K562 (cell line): Measurements from ENCODE around the gene EXOC6. TPM values are rescaled to one million over a fixed set of nuclear protein-coding genes. Genes with fewer than 3 reads are reported as not detected.

ENCODE experiments used
- ATAC-seq: fragments of 200-7000 bp; cut with Tn5 transposase; 3 replicates; pipeline ENCODE4 v1.9.1; 2020; ENCODE audit warnings: moderate library complexity
- BruUV-seq: library from RNA; stranded (reverse); fragments of 400-500 nt; replicated peaks from 2 replicates; lab custom pipeline; 2021; lab: Mats Ljungman, UMichigan
- CTCF ChIA-PET: fragments of 300-600 bp; formaldehyde crosslinking; extraction: SDS; loops from one replicate; lab custom pipeline; 2021; ENCODE audit warnings: low intra/inter-chr PET ratio; lab: Yijun Ruan, JAX
- POLR2A ChIA-PET: fragments of 300-600, 350-650 bp; sonication (Branson Sonifier 250); formaldehyde crosslinking; extraction: SDS; loops from one replicate; lab custom pipeline; 2021; ENCODE audit warnings: antibody characterized with exemption, inconsistent platforms; lab: Yijun Ruan, JAX
- DNase-seq, 4 experiments: peaks; one replicate each; pipeline versions ENCODE4 v3.0.0 to v3.0.0-alpha.2; 2011 to 2018; ENCODE audit warnings: low spot score in 3 of 4, mixed read lengths in 3 of 4; ENCODE audit errors: extremely low read depth in 1 of 4
- FAIRE-seq: peaks from 2 replicates; lab custom pipeline; 2011; peaks lifted over from hg19 to GRCh38; lab: Jason Lieb, UNC
- H2AFZ ChIP-seq: 2 replicates; pipeline ENCODE4 v1.6.0; 2011; ENCODE audit warnings: low read depth, low read length, control low read depth, inconsistent platforms
- H3K27ac ChIP-seq: fragments of 200-600 bp; 3 replicates; pipeline ENCODE4 v1.8.0; 2011; ENCODE audit warnings: low read depth, mild to moderate bottlenecking, control low read depth, inconsistent platforms, low read length, moderate library complexity, mixed read lengths; ENCODE audit errors: extremely low read depth
- H3K27me3 ChIP-seq, 2 experiments: fragments of 300-600 bp in 1 of 2; 2 replicates in 1 of 2; 3 replicates in 1 of 2; pipeline versions ENCODE4 v1.6.0 to v1.8.0; 2011; ENCODE audit warnings: inconsistent platforms in 2 of 2, low read length in 2 of 2, mild to moderate bottlenecking in 1 of 2, mixed read lengths in 1 of 2, moderate library complexity in 1 of 2; ENCODE audit not compliant: control insufficient read depth in 2 of 2, insufficient read depth in 2 of 2
- H3K36me3 ChIP-seq: fragments of 300-600 bp; 3 replicates; pipeline ENCODE4 v1.8.0; 2011; ENCODE audit warnings: mild to moderate bottlenecking, low read length, inconsistent platforms; ENCODE audit not compliant: control insufficient read depth, insufficient read depth
- H3K4me1 ChIP-seq, 2 experiments: fragments of 200-600 bp in 1 of 2; replicated peaks in 1 of 2; 2 replicates in 1 of 2; 3 replicates in 1 of 2; pipeline versions ENCODE4 v1.5.1 to v1.8.0; 2011; ENCODE audit warnings: inconsistent platforms in 2 of 2, low read length in 2 of 2, mild to moderate bottlenecking in 1 of 2, mixed read lengths in 1 of 2, moderate library complexity in 1 of 2; ENCODE audit not compliant: control insufficient read depth in 2 of 2, insufficient read depth in 2 of 2
- H3K4me2 ChIP-seq: 2 replicates; pipeline ENCODE4 v1.6.1; 2011; ENCODE audit warnings: low read length, control low read depth, inconsistent platforms, mixed read lengths; ENCODE audit not compliant: insufficient read depth
- H3K4me3 ChIP-seq: fragments of 200-600 bp; sonication (generic), shearing (Covaris generic); 2 replicates; pipeline ENCODE4 v1.5.1; 2016; ENCODE audit warnings: control low read depth, inconsistent platforms
- H3K79me2 ChIP-seq: fragments of 200-600 bp; 3 replicates; pipeline ENCODE4 v1.8.0; 2011; ENCODE audit warnings: low read length, inconsistent platforms; ENCODE audit not compliant: control insufficient read depth, insufficient read depth
- H3K9ac ChIP-seq, 2 experiments: 2 replicates each; pipeline versions ENCODE4 v1.6.0 to v1.6.1; 2011; ENCODE audit warnings: low read depth in 2 of 2, low read length in 2 of 2, control low read depth in 1 of 2, inconsistent platforms in 1 of 2, mild to moderate bottlenecking in 1 of 2, mixed read lengths in 1 of 2; ENCODE audit not compliant: insufficient read depth in 1 of 2
- H3K9me1 ChIP-seq: one replicate; pipeline ENCODE4 v1.6.0; 2011; ENCODE audit warnings: inconsistent platforms, mild to moderate bottlenecking, low read length, moderate library complexity; ENCODE audit not compliant: control insufficient read depth, insufficient read depth
- H3K9me3 ChIP-seq: replicated peaks from 2 replicates; pipeline ENCODE4 v1.5.1; 2011; ENCODE audit warnings: low read depth, low read length, inconsistent platforms; ENCODE audit not compliant: control insufficient read depth, insufficient read depth
- H4K20me1 ChIP-seq: replicated peaks from 2 replicates; pipeline ENCODE4 v1.6.1; 2011; ENCODE audit warnings: low read length, inconsistent platforms, mixed read lengths; ENCODE audit not compliant: control insufficient read depth, insufficient read depth
- FOS ChIP-seq: IDR thresholded peaks from 3 replicates; pipeline ENCODE4 v1.6.1; 2011; ENCODE audit not compliant: insufficient read length; ENCODE audit errors: extremely low read depth
- FOSL1 ChIP-seq: fragments of 200-800 bp; sonication (Bioruptor generic); conservative IDR thresholded peaks from 2 replicates; pipeline ENCODE4 v1.6.1; 2016; ENCODE audit warnings: missing genetic modification characterization, missing compliant biosample characterization
- SRSF3 ChIP-seq: fragments of 200-400 bp; formaldehyde crosslinking; IDR thresholded peaks from 2 replicates; pipeline ENCODE4 v1.6.1; 2016; ENCODE audit warnings: mild to moderate bottlenecking, low read length, moderate library complexity; ENCODE audit not compliant: insufficient read depth
- U2AF2 ChIP-seq: fragments of 200-400 bp; formaldehyde crosslinking; optimal IDR thresholded peaks from 2 replicates; pipeline ENCODE3; 2017; ENCODE audit warnings: low read depth, mild to moderate bottlenecking, low read length
- WGBS: fragments of 100-300 bp; shearing (Covaris generic); methylation state at CpG from one replicate; pipeline ENCODE4 v1.1.6; 2016; ENCODE audit warnings: low coverage, mixed read lengths; ENCODE audit not compliant: insufficient coverage; ENCODE audit errors: missing lambda C conversion rate; 5-methylcytosine and 5-hydroxymethylcytosine counted together
- in situ Hi-C: fragments of 300-500 bp; cut with MboI; formaldehyde crosslinking; loops from 4 replicates; pipeline ENCODE4 v1.15.0; 2018; ENCODE audit warnings: inconsistent platforms, mixed read lengths
- intact Hi-C: fragments of 100-400 bp; cut with micrococcal nuclease; formaldehyde crosslinking; loops from 2 replicates; pipeline ENCODE4 v1.14.2; 2022
- polyA plus RNA-seq, 8 experiments: library from polyadenylated mRNA; depleted of rRNA in 4 of 8; stranded (reverse) in 5 of 8; unstranded in 3 of 8; fragments of >200 nt; fragmentation: Nextera tagmentation in 2 of 8; fragmentation: Illumina TruSeq in 1 of 8; extraction: Ambion mirVana in 2 of 8; extraction: Trizol in 1 of 8; gene quantifications; 2 replicates each; pipeline versions ENCODE4 v1.2.1 to v1.2.3, GENCODE V29; 2011 to 2014; ENCODE audit warnings: inconsistent platforms in 1 of 8, missing spikeins in 1 of 8
- total RNA-seq, 7 experiments: library from RNA; depleted of rRNA in 6 of 7; stranded (reverse); fragments of >200 nt in 6 of 7; fragmentation: Illumina TruSeq in 2 of 7; extraction: Trizol in 2 of 7; gene quantifications; 2 replicates each; pipeline versions ENCODE4 v1.2.1 to v1.2.3, GENCODE V29; 2011 to 2021; ENCODE audit warnings: low replicate concordance in 1 of 7
- TF ChIP-seq, protein P1 (sequence below): fragments of 200-800 bp; sonication (Bioruptor generic); IDR thresholded peaks from 2 replicates; pipeline ENCODE4 v1.6.1; 2017; ENCODE audit warnings: missing genetic modification characterization, missing compliant biosample characterization
- TF ChIP-seq, protein P2 (sequence below): sonication (generic); formaldehyde crosslinking; IDR thresholded peaks from 2 replicates; pipeline ENCODE4 v1.8.1; 2023; ENCODE audit warnings: mild to moderate bottlenecking, missing genetic modification reagents
- TF ChIP-seq, protein P3 (sequence below): sonication (generic); formaldehyde crosslinking; IDR thresholded peaks from 2 replicates; pipeline ENCODE4 v1.8.1; 2023; ENCODE audit warnings: mild to moderate bottlenecking, missing genetic modification reagents, moderate library complexity

EXOC6 gene
- total and polyA plus RNA-seq, 9 of the 15 experiments (the other 6 are each of a cell fraction or from before 2014, with no cell fraction given): 13.9 to 42.8 (median 24.9) TPM

DNA sequence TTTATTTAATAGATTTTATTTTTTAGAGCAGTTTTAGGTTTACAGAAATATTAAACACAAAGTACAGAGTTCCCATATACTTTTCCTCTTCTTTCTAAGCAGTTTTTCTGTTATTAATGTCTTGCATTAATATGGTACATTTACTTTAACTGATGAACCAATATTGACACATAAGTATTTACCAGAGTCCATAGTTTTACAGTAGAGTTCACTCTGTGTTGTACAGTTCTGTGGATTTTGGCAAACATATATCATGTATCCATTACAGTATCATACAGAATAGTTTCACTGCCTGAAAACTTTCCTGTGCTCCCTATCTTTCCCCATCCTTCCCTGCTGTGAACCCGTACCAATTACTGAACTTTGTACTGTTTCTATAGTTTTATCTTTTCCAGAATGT lies 55.3 kb downstream of the EXOC6 start:
- H4K20me1 ChIP-seq: no peaks in the 10 kb centered on the region
- BruUV-seq: no TSS peak
- no peak overlapping the region for H3K4me2 ChIP-seq
- no peak overlapping the region for H3K9ac ChIP-seq
- H3K27me3 ChIP-seq: no peaks in the 10 kb centered on the region
- FAIRE-seq (no peak), ATAC-seq (no peak), DNase-seq (no peak)
- peaks cover 26% of the 10 kb centered on the region for H3K36me3 ChIP-seq
- H3K4me1 ChIP-seq: no peaks in the 10 kb centered on the region
- TF ChIP-seq SRSF3: no peak
- no peak for TF ChIP-seq FOSL1 (tag)
- no peak for TF ChIP-seq FOS
- TF ChIP-seq, protein P1, sequence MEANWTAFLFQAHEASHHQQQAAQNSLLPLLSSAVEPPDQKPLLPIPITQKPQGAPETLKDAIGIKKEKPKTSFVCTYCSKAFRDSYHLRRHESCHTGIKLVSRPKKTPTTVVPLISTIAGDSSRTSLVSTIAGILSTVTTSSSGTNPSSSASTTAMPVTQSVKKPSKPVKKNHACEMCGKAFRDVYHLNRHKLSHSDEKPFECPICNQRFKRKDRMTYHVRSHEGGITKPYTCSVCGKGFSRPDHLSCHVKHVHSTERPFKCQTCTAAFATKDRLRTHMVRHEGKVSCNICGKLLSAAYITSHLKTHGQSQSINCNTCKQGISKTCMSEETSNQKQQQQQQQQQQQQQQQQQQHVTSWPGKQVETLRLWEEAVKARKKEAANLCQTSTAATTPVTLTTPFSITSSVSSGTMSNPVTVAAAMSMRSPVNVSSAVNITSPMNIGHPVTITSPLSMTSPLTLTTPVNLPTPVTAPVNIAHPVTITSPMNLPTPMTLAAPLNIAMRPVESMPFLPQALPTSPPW (CRISPR knock-in tag): no peak
- in situ Hi-C loops (no loop called here), intact Hi-C loops (no loop called here)
- ChIA-PET POLR2A (no interaction called here), CTCF (no interaction called here)
- no peaks in the 10 kb centered on the region for H3K9me3 ChIP-seq
- H2AFZ ChIP-seq: no peak overlapping the region
- no peak overlapping the region for H3K27ac ChIP-seq
- 83% methylated on average over 1 of the region's 1 CpG for WGBS
- no peaks in the 10 kb centered on the region for H3K79me2 ChIP-seq
- no peak overlapping the region for H3K4me3 ChIP-seq
- H3K9me1 ChIP-seq: no peaks in the 10 kb centered on the region

- Histone ChIP-seq H2AFZ (no peak overlapping the region), H3K79me2 (no peaks in the 10 kb centered on the region), H3K9me3 (no peaks in the 10 kb centered on the region), H3K4me2 (no peak overlapping the region), H4K20me1 (no peaks in the 10 kb centered on the region), H3K27ac (no peak overlapping the region), H3K9me1 (no peaks in the 10 kb centered on the region), H3K9ac (no peak overlapping the region), H3K4me3 (no peak overlapping the region), H3K4me1 (0 out of 5 replicates have a peak, but pooled peaks cover 0 to 2% of the 10 kb centered on the region in 2 experiments), H3K27me3 (no peaks in the 10 kb centered on the region), H3K36me3 (peaks cover 23% of the 10 kb centered on the region)
- CTCF ChIA-PET: no interaction called here
- ATAC-seq (no peak), FAIRE-seq (no peak), DNase-seq (no peak)
- intact Hi-C loops: no loop called here
- in situ Hi-C loops: no loop called here
- WGBS: 95% methylated on average over 4 of the region's 4 CpGs
- no TSS peak for BruUV-seq
- TF ChIP-seq, protein P2, sequence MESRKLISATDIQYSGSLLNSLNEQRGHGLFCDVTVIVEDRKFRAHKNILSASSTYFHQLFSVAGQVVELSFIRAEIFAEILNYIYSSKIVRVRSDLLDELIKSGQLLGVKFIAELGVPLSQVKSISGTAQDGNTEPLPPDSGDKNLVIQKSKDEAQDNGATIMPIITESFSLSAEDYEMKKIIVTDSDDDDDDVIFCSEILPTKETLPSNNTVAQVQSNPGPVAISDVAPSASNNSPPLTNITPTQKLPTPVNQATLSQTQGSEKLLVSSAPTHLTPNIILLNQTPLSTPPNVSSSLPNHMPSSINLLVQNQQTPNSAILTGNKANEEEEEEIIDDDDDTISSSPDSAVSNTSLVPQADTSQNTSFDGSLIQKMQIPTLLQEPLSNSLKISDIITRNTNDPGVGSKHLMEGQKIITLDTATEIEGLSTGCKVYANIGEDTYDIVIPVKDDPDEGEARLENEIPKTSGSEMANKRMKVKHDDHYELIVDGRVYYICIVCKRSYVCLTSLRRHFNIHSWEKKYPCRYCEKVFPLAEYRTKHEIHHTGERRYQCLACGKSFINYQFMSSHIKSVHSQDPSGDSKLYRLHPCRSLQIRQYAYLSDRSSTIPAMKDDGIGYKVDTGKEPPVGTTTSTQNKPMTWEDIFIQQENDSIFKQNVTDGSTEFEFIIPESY: peak; percentile 55; the same call in 1 of the 2 replicates
- TF ChIP-seq, protein P3, sequence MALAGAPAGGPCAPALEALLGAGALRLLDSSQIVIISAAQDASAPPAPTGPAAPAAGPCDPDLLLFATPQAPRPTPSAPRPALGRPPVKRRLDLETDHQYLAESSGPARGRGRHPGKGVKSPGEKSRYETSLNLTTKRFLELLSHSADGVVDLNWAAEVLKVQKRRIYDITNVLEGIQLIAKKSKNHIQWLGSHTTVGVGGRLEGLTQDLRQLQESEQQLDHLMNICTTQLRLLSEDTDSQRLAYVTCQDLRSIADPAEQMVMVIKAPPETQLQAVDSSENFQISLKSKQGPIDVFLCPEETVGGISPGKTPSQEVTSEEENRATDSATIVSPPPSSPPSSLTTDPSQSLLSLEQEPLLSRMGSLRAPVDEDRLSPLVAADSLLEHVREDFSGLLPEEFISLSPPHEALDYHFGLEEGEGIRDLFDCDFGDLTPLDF (CRISPR knock-in tag): no peak
- no peak for TF ChIP-seq U2AF2
- POLR2A ChIA-PET: no interaction called here
Observed at GRCh38 chr10:92907280-92907679, 59.0 kb downstream of the EXOC6 start.
